ENCODE results near the gene SPINT2. TPM values are rescaled to one million over a fixed set of nuclear protein-coding genes. Genes with fewer than 3 reads are reported as not detected.

The SPINT2 gene
- total RNA-seq, 3 donors from 2014 or later (not counting 1 experiment from before 2014, with no cell fraction given), result 2.7 to 13.7 (median 6.9) TPM

GRCh38 chr19:38329651-38330050 lies 65.3 kb downstream of the SPINT2 start:
- H3K27ac Mint-ChIP-seq, result no peak overlapping the region
- TF ChIP-seq CTCF (IDR thresholded peaks at IDR 0.05), result no peak
- WGBS (ENCODE audit: insufficient coverage), result over 99% methylated on average over 7 of the region's 7 CpGs

GRCh38 chr19:38331728-38332127 lies 67.4 kb downstream of the SPINT2 start:
- ATAC-seq, result no peak
- peaks cover 4% of the 10 kb centered on the region for H3K36me3 ChIP-seq (ENCODE audit: control insufficient read depth, insufficient read depth, low read length)
- TF ChIP-seq CTCF (IDR thresholded peaks at IDR 0.05), result no peak
- Mint-ChIP-seq H3K27me3 (ENCODE audit: low read depth in 2 of 2) (peaks cover 0 to 4% of the 10 kb centered on the region in 2 donors), H3K4me1 (peaks cover 8 to 14% of the 10 kb centered on the region in 2 donors), H3K4me3 (no peak overlapping the region), H3K36me3 (no peaks in the 10 kb centered on the region), H3K27ac (no peak overlapping the region), H3K9me3 (no peaks in the 10 kb centered on the region)
- H3K27me3 ChIP-seq (ENCODE audit: control insufficient read depth, insufficient read depth, low read length), result no peaks in the 10 kb centered on the region
- H3K4me3 ChIP-seq (ENCODE audit: low read length), result no peak overlapping the region
- H3K9me3 ChIP-seq (ENCODE audit: control insufficient read depth, insufficient read depth, low read length), result no peaks in the 10 kb centered on the region
- WGBS (ENCODE audit: insufficient coverage), result 100% methylated on average over 1 of the region's 1 CpG
- no peak overlapping the region for H3K27ac ChIP-seq (ENCODE audit: low read length)
- no peak for DNase-seq
- H3K4me1 ChIP-seq (ENCODE audit: control insufficient read depth, insufficient read depth, low read length), result peaks cover 5% of the 10 kb centered on the region
- intact Hi-C loops (cut with micrococcal nuclease), result loop anchor here (5.0 to 10.0 kb wide), 2 partner anchors 189 to 1017 kb away; no protein-coding TSS in a partner anchor

More at GRCh38 chr19:38329651-38330050, 65.3 kb downstream of the SPINT2 start:
- H3K36me3 Mint-ChIP-seq, result no peaks in the 10 kb centered on the region
- Histone ChIP-seq H3K4me3 (ENCODE audit: low read length) (no peak overlapping the region), H3K9me3 (ENCODE audit: control insufficient read depth, insufficient read depth, low read length) (no peaks in the 10 kb centered on the region), H3K36me3 (ENCODE audit: control insufficient read depth, insufficient read depth, low read length) (peaks cover 4% of the 10 kb centered on the region), H3K4me1 (ENCODE audit: control insufficient read depth, insufficient read depth, low read length) (no peaks in the 10 kb centered on the region), H3K27ac (ENCODE audit: low read length) (no peak overlapping the region), H3K27me3 (ENCODE audit: control insufficient read depth, insufficient read depth, low read length) (no peaks in the 10 kb centered on the region)
- no peaks in the 10 kb centered on the region for H3K9me3 Mint-ChIP-seq
- ATAC-seq (no peak), DNase-seq (no peak)
- intact Hi-C loops (cut with micrococcal nuclease), result loop anchor here (5.0 to 10.0 kb wide), 2 partner anchors 187 to 1015 kb away; no protein-coding TSS in a partner anchor
- H3K27me3 Mint-ChIP-seq (ENCODE audit: low read depth in 2 of 2), result peaks cover 0 to 4% of the 10 kb centered on the region in 2 donors
- no peak overlapping the region for H3K4me3 Mint-ChIP-seq
- H3K4me1 Mint-ChIP-seq, result no peaks in the 10 kb centered on the region

GRCh38 chr19:38333245-38333644 lies 68.9 kb downstream of the SPINT2 start:
- no peak overlapping the region for H3K27ac Mint-ChIP-seq
- TF ChIP-seq CTCF (IDR thresholded peaks at IDR 0.05), result no peak

More at GRCh38 chr19:38333245-38333644, 68.9 kb downstream of the SPINT2 start:
- no peaks in the 10 kb centered on the region for H3K36me3 ChIP-seq (ENCODE audit: control insufficient read depth, insufficient read depth, low read length)
- H3K36me3 Mint-ChIP-seq, result no peaks in the 10 kb centered on the region
- H3K27me3 Mint-ChIP-seq (ENCODE audit: low read depth in 2 of 2), result peaks cover 0 to 4% of the 10 kb centered on the region in 2 donors
- no peaks in the 10 kb centered on the region for H3K9me3 Mint-ChIP-seq
- no peak overlapping the region for H3K4me3 ChIP-seq (ENCODE audit: low read length)
- intact Hi-C loops (cut with micrococcal nuclease), result loop anchor here (5.0 to 10.0 kb wide), 2 partner anchors 191 to 1018 kb away; no protein-coding TSS in a partner anchor
- no peak overlapping the region for H3K4me3 Mint-ChIP-seq
- H3K27me3 ChIP-seq (ENCODE audit: control insufficient read depth, insufficient read depth, low read length), result no peaks in the 10 kb centered on the region
- H3K9me3 ChIP-seq (ENCODE audit: control insufficient read depth, insufficient read depth, low read length), result no peaks in the 10 kb centered on the region
- H3K4me1 Mint-ChIP-seq, result peaks cover 14 to 22% of the 10 kb centered on the region in 2 donors
- 95% methylated on average over 5 of the region's 9 CpGs for WGBS (ENCODE audit: insufficient coverage)
- ATAC-seq, result no peak
- no peak for DNase-seq
- H3K27ac ChIP-seq (ENCODE audit: low read length), result no peak overlapping the region
- H3K4me1 ChIP-seq (ENCODE audit: control insufficient read depth, insufficient read depth, low read length), result peaks cover 16% of the 10 kb centered on the region

All from natural killer cell (primary cell).